ENCODE measurements around the gene EIF2D. TPM values are rescaled to one million over a fixed set of nuclear protein-coding genes. Genes with fewer than 3 reads are reported as not detected.
"Not testable (repeated sequence)": the region's sequence is repeated elsewhere in the genome, so short reads cannot be mapped to it uniquely, and the experiment has no call there.

Gene EIF2D
- total RNA-seq, 1 experiment from 2014 or later: 72.1 TPM

DNA sequence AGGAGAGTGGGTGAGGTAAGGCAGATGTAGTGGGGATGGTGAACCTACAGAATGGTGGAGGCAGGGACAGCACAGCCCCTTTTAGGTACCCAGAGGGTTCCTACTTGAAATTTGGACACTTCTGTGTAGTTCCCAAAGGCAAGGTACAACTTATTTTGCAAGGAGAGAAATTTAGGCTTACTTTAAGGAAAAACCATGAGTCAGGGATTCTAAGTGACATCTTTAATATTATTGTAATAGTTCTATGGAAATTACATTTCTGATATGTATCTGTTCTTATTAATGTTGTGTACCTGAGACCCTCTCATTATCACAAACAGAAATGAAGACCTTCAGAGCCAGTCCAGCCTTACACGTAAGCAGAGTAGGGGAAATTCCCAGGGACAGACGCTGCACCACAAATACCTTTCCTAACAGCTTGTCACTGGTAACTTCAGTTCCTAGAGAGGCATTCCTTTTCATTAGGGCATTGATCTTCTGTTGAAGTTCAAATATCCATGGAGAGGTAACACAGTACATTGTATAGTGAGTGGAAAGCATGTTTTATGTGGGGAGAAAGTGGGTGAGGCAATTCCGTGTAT, 30.9 kb upstream of the EIF2D start:
- peaks cover 35% of the 10 kb centered on the region for H3K36me3 ChIP-seq

DNA sequence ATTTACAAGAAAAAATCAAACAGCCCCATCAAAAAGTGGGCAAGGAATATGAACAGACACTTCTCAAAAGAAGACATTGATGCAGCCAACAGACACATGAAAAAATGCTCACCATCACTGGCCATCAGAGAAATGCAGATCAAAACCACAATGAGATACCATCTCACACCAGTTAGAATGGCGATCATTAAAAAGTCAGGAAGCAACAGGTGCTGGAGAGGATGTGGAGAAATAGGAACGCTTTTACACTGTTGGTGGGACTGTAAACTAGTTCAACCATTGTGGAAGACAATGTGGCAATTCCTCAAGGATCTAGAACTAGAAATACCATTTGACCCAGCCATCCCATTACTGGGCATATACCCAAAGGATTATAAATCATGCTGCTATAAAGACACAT, 29.8 kb upstream of the EIF2D start:
- H3K27me3 ChIP-seq, H3K9me3 ChIP-seq, H3K4me3 ChIP-seq, DNase-seq: not testable (repeated sequence)
- peaks cover 24% of the 10 kb centered on the region for H3K36me3 ChIP-seq

More for the DNA sequence above, 30.9 kb upstream of the EIF2D start:
- Histone ChIP-seq H3K27me3 (no peaks in the 10 kb centered on the region), H3K9me3 (no peaks in the 10 kb centered on the region), H3K4me3 (no peak overlapping the region)
- DNase-seq: no peak

DNA sequence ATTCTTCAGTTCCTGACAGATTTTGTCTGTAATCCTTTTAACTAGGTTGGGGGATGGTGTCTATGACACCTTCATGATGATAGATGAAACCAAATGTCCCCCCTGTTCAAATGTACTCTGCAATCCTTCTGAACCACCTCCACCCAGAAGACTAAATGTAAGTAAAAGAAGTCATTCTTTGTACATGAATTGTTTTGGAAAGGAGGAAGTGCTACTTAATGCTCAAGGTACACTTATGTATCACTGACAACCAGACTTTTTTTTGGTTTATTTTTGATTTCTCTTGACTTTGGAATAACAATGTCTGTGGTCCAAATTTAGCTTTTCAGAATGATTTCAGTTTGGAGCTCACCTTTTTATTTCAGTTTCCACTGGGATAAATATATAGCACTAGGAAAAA, 25.3 kb upstream of the EIF2D start:
- H3K36me3 ChIP-seq: peaks cover 16% of the 10 kb centered on the region
- no peaks in the 10 kb centered on the region for H3K27me3 ChIP-seq
- H3K4me3 ChIP-seq: no peak overlapping the region
- no peak for DNase-seq
- no peaks in the 10 kb centered on the region for H3K9me3 ChIP-seq

DNA sequence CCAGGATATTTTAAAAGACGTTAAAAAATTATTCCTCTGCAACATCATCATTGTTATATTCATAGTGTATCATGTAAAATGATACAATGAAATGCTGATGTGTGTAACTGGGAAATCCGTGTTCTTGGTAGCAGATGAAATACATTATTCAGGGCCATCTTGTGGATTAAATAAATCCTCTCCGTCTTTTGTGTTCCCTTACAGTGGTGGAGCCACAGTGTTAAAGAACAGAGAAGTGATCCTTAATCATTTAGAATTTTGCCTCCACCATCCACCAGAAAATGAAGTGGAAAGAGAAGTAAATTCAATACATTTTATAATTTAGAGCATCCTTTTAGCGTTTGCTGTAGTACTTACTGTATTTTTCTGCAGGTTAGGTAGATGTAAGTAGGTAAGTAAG, 24.4 kb upstream of the EIF2D start:
- Histone ChIP-seq H3K36me3 (peaks cover 12% of the 10 kb centered on the region), H3K4me3 (peak overlapping the region; percentile 87), H3K27me3 (no peaks in the 10 kb centered on the region), H3K9me3 (no peaks in the 10 kb centered on the region)
- no peak for DNase-seq

DNA sequence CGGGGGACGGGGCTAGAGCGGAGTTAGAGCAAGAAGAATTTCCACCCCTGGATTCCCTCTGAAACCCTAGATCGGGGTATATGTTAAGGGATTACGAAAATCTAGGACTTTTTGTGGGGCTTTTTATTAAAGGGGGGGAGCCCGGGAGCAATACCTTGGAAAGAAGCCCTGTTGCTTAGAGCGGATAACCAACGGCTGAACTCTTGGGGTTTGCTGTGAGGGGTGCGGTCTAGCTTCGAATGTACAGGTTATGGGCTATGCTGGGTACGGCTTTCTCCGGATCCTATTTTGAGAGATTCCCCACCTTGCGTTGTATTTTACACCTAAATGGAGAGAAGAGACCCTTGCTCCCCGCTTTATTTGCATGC, 23.7 kb upstream of the EIF2D start:
- Histone ChIP-seq H3K27me3 (no peaks in the 10 kb centered on the region), H3K36me3 (peaks cover 7% of the 10 kb centered on the region), H3K4me3 (peak overlapping the region; percentile 87), H3K9me3 (no peaks in the 10 kb centered on the region)
- no peak for DNase-seq

DNA sequence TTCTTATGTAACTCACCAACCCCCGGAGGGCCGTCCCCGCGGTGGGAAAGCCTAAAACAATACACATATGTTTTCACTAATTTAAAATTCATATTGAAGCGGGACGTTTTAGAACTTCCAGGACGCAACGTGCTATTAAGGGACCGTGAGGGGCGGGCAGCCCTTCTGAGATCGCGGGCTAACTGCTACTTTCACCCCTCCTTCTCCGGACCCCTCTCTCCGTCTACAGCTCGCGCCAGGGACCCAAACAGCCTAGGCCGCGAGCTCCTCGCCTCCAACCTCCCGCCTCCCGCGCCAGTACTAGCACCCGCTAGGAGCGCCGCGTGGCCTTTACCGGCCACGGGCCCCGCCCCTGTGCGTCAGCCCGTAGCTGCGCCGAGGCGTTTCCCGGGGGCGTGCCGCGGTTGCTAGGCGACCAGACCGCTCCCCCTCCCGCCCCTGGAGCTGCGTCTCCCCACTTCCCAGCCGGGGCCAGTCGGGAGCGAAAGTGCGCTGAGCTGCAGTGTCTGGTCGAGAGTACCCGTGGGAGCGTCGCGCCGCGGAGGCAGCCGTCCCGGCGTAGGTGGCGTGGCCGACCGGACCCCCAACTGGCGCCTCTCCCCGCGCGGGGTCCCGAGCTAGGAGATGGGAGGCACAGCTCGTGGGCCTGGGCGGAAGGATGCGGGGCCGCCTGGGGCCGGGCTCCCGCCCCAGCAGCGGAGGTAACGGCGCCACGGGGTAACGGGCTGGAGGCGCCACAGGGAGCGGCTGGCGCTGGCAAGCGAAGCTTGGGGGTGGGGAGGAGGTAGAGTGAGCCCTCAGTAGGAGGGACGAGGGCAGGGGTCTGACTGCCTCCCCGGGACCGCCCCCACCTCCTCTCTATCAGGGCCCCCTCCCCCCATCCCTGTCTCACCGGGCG, 23.1 kb upstream of the EIF2D start, which contains the start of gene DYRK3:
Gene DYRK3 (plus strand): TSS at position 457 of the 898 bp plus-strand sequence. CDS start 168 bp downstream, at position 625.
- Histone ChIP-seq H3K36me3 (peaks cover 7% of the 10 kb centered on the region), H3K9me3 (no peaks in the 10 kb centered on the region), H3K4me3 (peak within 1 kb of the TSS; percentile 87), H3K27me3 (no peaks in the 10 kb centered on the region)
- DNase-seq: peak; percentile 97

GRCh38 chr1:206634365-206635079, 22.3 kb upstream of the EIF2D start:
- Histone ChIP-seq H3K9me3 (no peaks in the 10 kb centered on the region), H3K4me3 (peak overlapping the region; percentile 87), H3K27me3 (no peaks in the 10 kb centered on the region), H3K36me3 (peaks cover 3% of the 10 kb centered on the region; the same call in 1 of the 2 replicates)
- peak; percentile 90 for DNase-seq

DNA sequence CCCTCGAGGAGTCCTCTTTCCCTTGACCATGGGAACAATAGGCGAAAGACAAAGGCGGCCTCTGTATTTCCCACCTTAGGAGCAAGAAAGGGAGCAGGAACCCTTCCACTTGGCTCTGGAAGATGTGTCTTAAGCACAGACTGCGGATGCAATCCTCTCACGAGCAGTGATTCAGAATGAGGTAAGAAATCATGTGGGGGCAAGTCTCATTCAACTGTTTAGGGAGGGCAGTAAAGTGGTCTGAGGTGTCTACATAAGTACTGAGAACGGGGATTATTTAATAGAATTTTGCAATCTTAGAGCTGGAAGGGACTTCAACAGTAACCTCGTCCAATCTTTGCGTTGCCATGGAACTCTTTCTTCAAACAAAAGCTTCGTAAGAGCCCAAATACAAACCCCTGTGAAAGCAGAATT, 21.4 kb upstream of the EIF2D start:
- H3K9me3 ChIP-seq: no peaks in the 10 kb centered on the region
- H3K27me3 ChIP-seq: no peaks in the 10 kb centered on the region
- no peak overlapping the region; the same call in 1 of the 2 replicates for H3K4me3 ChIP-seq
- peaks cover 3% of the 10 kb centered on the region; the same call in 1 of the 2 replicates for H3K36me3 ChIP-seq
- DNase-seq: peak; percentile 65

- no peaks in the 10 kb centered on the region for H3K27me3 ChIP-seq
- peak; percentile 73 for DNase-seq
- H3K4me3 ChIP-seq: no peak overlapping the region
- no peaks in the 10 kb centered on the region; the same call in 1 of the 2 replicates for H3K36me3 ChIP-seq
- H3K9me3 ChIP-seq: no peaks in the 10 kb centered on the region
Observed at GRCh38 chr1:206631085-206631509, 18.8 kb upstream of the EIF2D start.

DNA sequence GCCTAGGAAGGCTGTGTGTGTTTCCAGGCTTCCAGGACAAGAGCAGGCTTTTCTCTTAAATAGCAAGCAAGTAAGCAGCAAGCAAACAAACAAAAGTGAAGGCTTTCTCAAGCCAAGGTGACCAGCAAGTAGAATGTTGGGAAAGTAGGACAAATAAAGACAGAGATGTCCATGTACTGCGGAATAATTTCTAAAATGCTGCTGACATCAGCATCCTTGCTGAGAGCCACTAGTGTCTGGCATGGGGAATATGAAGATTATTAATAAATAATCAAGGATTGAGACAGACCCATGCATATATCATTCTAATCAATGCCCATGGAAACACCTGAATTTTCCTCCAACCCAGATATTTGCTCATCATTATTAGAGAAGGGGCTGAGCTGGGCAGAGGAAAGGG, 16.7 kb upstream of the EIF2D start:
- no peaks in the 10 kb centered on the region for H3K36me3 ChIP-seq
- H3K27me3 ChIP-seq: no peaks in the 10 kb centered on the region; the same call in 1 of the 2 replicates
- DNase-seq: no peak
- H3K9me3 ChIP-seq: no peaks in the 10 kb centered on the region
- no peak overlapping the region for H3K4me3 ChIP-seq

- not testable (repeated sequence) for H3K9me3 ChIP-seq, H3K4me3 ChIP-seq, H3K36me3 ChIP-seq, DNase-seq, H3K27me3 ChIP-seq
Observed at GRCh38 chr1:206626396-206626795, 14.1 kb upstream of the EIF2D start.

GRCh38 chr1:206609229-206609991, 2.9 kb downstream of the EIF2D start:
- Histone ChIP-seq H3K36me3 (peaks cover 50% of the 10 kb centered on the region), H3K9me3 (no peaks in the 10 kb centered on the region)
- DNase-seq: no peak

GRCh38 chr1:206608108-206608698, 4.1 kb downstream of the EIF2D start:
- Histone ChIP-seq H3K4me3 (no peak overlapping the region), H3K9me3 (no peaks in the 10 kb centered on the region), H3K36me3 (peaks cover 57% of the 10 kb centered on the region), H3K27me3 (no peaks in the 10 kb centered on the region)
- DNase-seq: peak; percentile 43

More at GRCh38 chr1:206609229-206609991, 2.9 kb downstream of the EIF2D start:
- Histone ChIP-seq H3K4me3 (no peak overlapping the region), H3K27me3 (no peaks in the 10 kb centered on the region)

- no peak overlapping the region for H3K4me3 ChIP-seq
- no peaks in the 10 kb centered on the region for H3K9me3 ChIP-seq
- H3K36me3 ChIP-seq: peaks cover 70% of the 10 kb centered on the region
- no peak for DNase-seq
- no peaks in the 10 kb centered on the region for H3K27me3 ChIP-seq
Observed at GRCh38 chr1:206606867-206607266, 5.4 kb downstream of the EIF2D start.

DNA sequence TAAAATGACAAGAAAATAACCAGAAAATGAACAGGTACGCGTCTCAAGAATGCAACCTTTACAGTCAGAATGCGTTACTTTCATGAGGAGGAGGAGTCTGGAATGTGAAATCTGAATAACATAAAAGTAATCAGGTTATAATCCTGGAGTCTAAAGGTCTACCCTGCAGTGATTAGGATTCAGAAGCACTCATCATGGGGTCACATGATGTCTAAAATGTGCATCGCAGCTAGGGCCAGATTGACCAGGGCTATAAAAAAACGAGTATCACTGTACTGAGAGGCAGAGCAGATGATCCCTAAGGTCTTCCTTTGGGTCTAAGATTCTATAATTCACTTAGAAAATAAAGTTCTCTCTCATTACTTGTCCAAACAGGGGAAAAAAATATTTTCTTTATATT, 7.4 kb downstream of the EIF2D start:
- no peak overlapping the region for H3K4me3 ChIP-seq
- no peaks in the 10 kb centered on the region for H3K27me3 ChIP-seq
- H3K36me3 ChIP-seq: peaks cover 71% of the 10 kb centered on the region
- no peaks in the 10 kb centered on the region for H3K9me3 ChIP-seq
- no peak for DNase-seq

GRCh38 chr1:206600527-206600926, 11.7 kb downstream of the EIF2D start:
- H3K36me3 ChIP-seq: peaks cover 79% of the 10 kb centered on the region
- DNase-seq: no peak

More at GRCh38 chr1:206600527-206600926, 11.7 kb downstream of the EIF2D start:
- no peaks in the 10 kb centered on the region for H3K27me3 ChIP-seq
- no peaks in the 10 kb centered on the region for H3K9me3 ChIP-seq
- H3K4me3 ChIP-seq: no peak overlapping the region
